IMR-90 (cell line): ENCODE results near the gene CERK. TPM values are rescaled to one million over a fixed set of nuclear protein-coding genes. Genes with fewer than 3 reads are reported as not detected.

Source experiments
- ATAC-seq: fragments of 200-7000 bp; cut with Tn5 transposase; 2 replicates; pipeline ENCODE4 v1.9.1; 2020; ENCODE audit warnings: low read depth, mild to moderate bottlenecking, moderate library complexity
- BruUV-seq: library from RNA; stranded (reverse); fragments of 400-500 nt; replicated peaks from 2 replicates; lab custom pipeline; 2021; lab: Mats Ljungman, UMichigan
- CTCF ChIA-PET: fragments of 300-600 bp; formaldehyde crosslinking; extraction: SDS; loops from one replicate; lab custom pipeline; 2021; ENCODE audit warnings: antibody characterized with exemption; lab: Yijun Ruan, JAX
- POLR2A ChIA-PET: fragments of 300-600 bp; sonication (Branson Sonifier 250); formaldehyde crosslinking; loops from one replicate; lab custom pipeline; 2022; ENCODE audit warnings: antibody characterized with exemption; ENCODE audit not compliant: unreplicated experiment; lab: Charles Lee
- DNase-seq: peaks from one replicate; pipeline ENCODE4 v3.0.0; 2013
- H2AFZ ChIP-seq: replicated peaks from 2 replicates; pipeline ENCODE3; 2013; ENCODE audit warnings: low read length, mild to moderate bottlenecking; ENCODE audit not compliant: poor library complexity
- H2AK5ac ChIP-seq: 2 replicates; pipeline ENCODE4 v1.6.1; 2013; ENCODE audit warnings: low read depth, low read length, inconsistent platforms
- H2AK9ac ChIP-seq: replicated peaks from 2 replicates; pipeline ENCODE3; 2013; ENCODE audit warnings: mild to moderate bottlenecking, low read depth, low read length, moderate library complexity; ENCODE audit not compliant: poor library complexity
- H2BK120ac ChIP-seq: 2 replicates; pipeline ENCODE4 v1.6.1; 2013; ENCODE audit warnings: low read depth, low read length, inconsistent platforms
- H2BK15ac ChIP-seq: 3 replicates; pipeline ENCODE4 v1.6.1; 2013; ENCODE audit warnings: low read depth, low read length, inconsistent platforms
- H2BK20ac ChIP-seq: 2 replicates; pipeline ENCODE4 v1.6.1; 2013; ENCODE audit warnings: low read depth, mild to moderate bottlenecking, inconsistent platforms, low read length, moderate library complexity
- H2BK5ac ChIP-seq: 2 replicates; pipeline ENCODE4 v1.6.1; 2013; ENCODE audit warnings: mild to moderate bottlenecking, low read depth, low read length, inconsistent platforms; ENCODE audit not compliant: poor library complexity, severe bottlenecking
- H3K14ac ChIP-seq: replicated peaks from 2 replicates; pipeline ENCODE4 v1.6.1; 2013; ENCODE audit warnings: low read depth, low read length, inconsistent platforms
- H3K18ac ChIP-seq: 2 replicates; pipeline ENCODE4 v1.6.1; 2013; ENCODE audit warnings: low read depth, low read length, control low read depth
- H3K23ac ChIP-seq: 2 replicates; pipeline ENCODE4 v1.6.1; 2013; ENCODE audit warnings: low read depth, low read length, inconsistent platforms
- H3K27ac ChIP-seq: 2 replicates; pipeline ENCODE4 v1.5.1; 2013; ENCODE audit warnings: mild to moderate bottlenecking, control low read depth, low read length; ENCODE audit not compliant: insufficient read depth
- H3K27me3 ChIP-seq: 2 replicates; pipeline ENCODE4 v1.6.1; 2013; ENCODE audit warnings: low read length; ENCODE audit not compliant: control insufficient read depth, insufficient read depth
- H3K36me3 ChIP-seq: 2 replicates; pipeline ENCODE4 v1.6.1; 2013; ENCODE audit warnings: low read length, mixed read lengths; ENCODE audit not compliant: control insufficient read depth, insufficient read depth
- H3K4ac ChIP-seq: 2 replicates; pipeline ENCODE4 v1.6.1; 2013; ENCODE audit warnings: low read depth, low read length, inconsistent platforms
- H3K4me1 ChIP-seq: 2 replicates; pipeline ENCODE4 v1.6.1; 2013; ENCODE audit warnings: low read length, mixed read lengths; ENCODE audit not compliant: control insufficient read depth, insufficient read depth
- H3K4me2 ChIP-seq: 2 replicates; pipeline ENCODE4 v1.6.1; 2013; ENCODE audit warnings: low read depth, mild to moderate bottlenecking, control low read depth, low read length, moderate library complexity
- H3K4me3 ChIP-seq: 2 replicates; pipeline ENCODE4 v1.5.1; 2013; ENCODE audit warnings: low read depth, mild to moderate bottlenecking, control low read depth, low read length, moderate library complexity; ENCODE audit not compliant: insufficient read depth
- H3K56ac ChIP-seq: 2 replicates; pipeline ENCODE4 v1.6.1; 2013; ENCODE audit warnings: low read length, inconsistent platforms; ENCODE audit not compliant: insufficient read depth; ENCODE audit errors: extremely low read depth
- H3K79me1 ChIP-seq, 2 experiments: 2 replicates each; pipeline ENCODE4 v1.6.1; 2013; ENCODE audit warnings: low read length in 2 of 2, inconsistent platforms in 1 of 2, low read depth in 1 of 2
- H3K9ac ChIP-seq: 2 replicates; pipeline ENCODE4 v1.6.1; 2013; ENCODE audit warnings: low read depth, low read length, control low read depth
- H3K9me1 ChIP-seq: 2 replicates; pipeline ENCODE4 v1.6.1; 2013; ENCODE audit warnings: low read length, inconsistent platforms; ENCODE audit not compliant: insufficient read depth
- H3K9me3 ChIP-seq: 2 replicates; pipeline ENCODE4 v1.6.1; 2013; ENCODE audit warnings: low read length; ENCODE audit not compliant: control insufficient read depth, insufficient read depth
- H4K20me1 ChIP-seq: 2 replicates; pipeline ENCODE4 v1.6.1; 2013; ENCODE audit warnings: low read length, inconsistent platforms; ENCODE audit not compliant: insufficient read depth
- H4K5ac ChIP-seq: 2 replicates; pipeline ENCODE4 v1.6.1; 2013; ENCODE audit warnings: mild to moderate bottlenecking, low read depth, low read length, control low read depth
- H4K8ac ChIP-seq, 2 experiments: 2 replicates each; pipeline ENCODE4 v1.6.1; 2013; ENCODE audit warnings: low read depth in 2 of 2, low read length in 2 of 2, control low read depth in 1 of 2, inconsistent platforms in 1 of 2
- H4K91ac ChIP-seq: 2 replicates; pipeline ENCODE4 v1.6.1; 2013; ENCODE audit warnings: low read depth, low read length, inconsistent platforms; ENCODE audit not compliant: insufficient read depth
- CEBPB ChIP-seq: IDR thresholded peaks from 2 replicates; pipeline ENCODE4 v1.6.1; 2012; ENCODE audit warnings: low read depth, low read length, improper control_type of control experiment
- CHD1 ChIP-seq: IDR thresholded peaks from 2 replicates; pipeline ENCODE4 v1.6.1; 2012; ENCODE audit warnings: low read depth, low read length, improper control_type of control experiment
- MAZ ChIP-seq: IDR thresholded peaks from 2 replicates; pipeline ENCODE4 v1.6.1; 2012; ENCODE audit warnings: low read depth, mild to moderate bottlenecking, low read length, improper control_type of control experiment, moderate library complexity, borderline replicate concordance
- MXI1 ChIP-seq: IDR thresholded peaks from 2 replicates; pipeline ENCODE4 v1.6.1; 2012; ENCODE audit warnings: low read depth, mild to moderate bottlenecking, low read length, moderate library complexity, borderline replicate concordance
- NFE2L2 ChIP-seq: fragments of 150-350 bp; IDR thresholded peaks from 2 replicates; pipeline ENCODE4 v1.6.1; 2016; ENCODE audit warnings: low read depth, mild to moderate bottlenecking, low read length
- POLR2A ChIP-seq: IDR thresholded peaks from 2 replicates; pipeline ENCODE4 v1.6.1; 2012; ENCODE audit warnings: mild to moderate bottlenecking, low read depth, low read length
- RCOR1 ChIP-seq: IDR thresholded peaks from 2 replicates; pipeline ENCODE4 v1.6.1; 2012; ENCODE audit warnings: mild to moderate bottlenecking, low read length, improper control_type of control experiment; ENCODE audit not compliant: insufficient replicate concordance
- RFX5 ChIP-seq: IDR thresholded peaks from 2 replicates; pipeline ENCODE4 v1.8.0; 2012; ENCODE audit warnings: low read depth, mild to moderate bottlenecking, low read length, moderate library complexity
- WGBS, 2 experiments: methylation state at CpG; one replicate each; pipeline versions ENCODE4 v1.1.5 to v1.1.7; 2013; ENCODE audit warnings: missing lambda C conversion rate in 2 of 2; ENCODE audit not compliant: insufficient read length in 1 of 2; ENCODE audit errors: extremely low coverage in 2 of 2; 5-methylcytosine and 5-hydroxymethylcytosine counted together
- dilution Hi-C: fragments of 300-500 bp; cut with HindIII; formaldehyde crosslinking; loops from one replicate; pipeline ENCODE4 v1.14.3; 2018; ENCODE audit warnings: low sequenced_read_pairs; ENCODE audit not compliant: unreplicated experiment
- in situ Hi-C: fragments of 300-500 bp; cut with MboI; formaldehyde crosslinking; loops from 3 replicates; pipeline ENCODE4 v1.14.3; 2019; ENCODE audit warnings: low sequenced_read_pairs, inconsistent platforms, mixed read lengths
- intact Hi-C: fragments of 100-400 bp; cut with micrococcal nuclease; formaldehyde crosslinking; loops from 2 replicates; pipeline ENCODE4 v1.10.0; 2022
- polyA plus RNA-seq, 3 experiments: library from polyadenylated mRNA; depleted of rRNA; stranded (reverse); fragments of >200 nt; gene quantifications; 2 replicates each; pipeline ENCODE4 v1.2.3, GENCODE V29; 2012; ENCODE audit warnings: low replicate concordance in 1 of 3
- total RNA-seq: library from RNA; depleted of rRNA; stranded (reverse); fragments of >200 nt; gene quantifications from 2 replicates; pipeline ENCODE4 v1.2.3, GENCODE V29; 2012
- TF ChIP-seq, protein P1 (sequence below): conservative IDR thresholded peaks from 2 replicates; pipeline ENCODE4 v1.5.1; 2012; ENCODE audit warnings: mild to moderate bottlenecking, low read depth, low read length, improper control_type of control experiment

The CERK gene
- total and polyA plus RNA-seq, 2 of the 4 experiments (the other 2 are of a cell fraction), result 25.3 to 38.7 TPM

DNA sequence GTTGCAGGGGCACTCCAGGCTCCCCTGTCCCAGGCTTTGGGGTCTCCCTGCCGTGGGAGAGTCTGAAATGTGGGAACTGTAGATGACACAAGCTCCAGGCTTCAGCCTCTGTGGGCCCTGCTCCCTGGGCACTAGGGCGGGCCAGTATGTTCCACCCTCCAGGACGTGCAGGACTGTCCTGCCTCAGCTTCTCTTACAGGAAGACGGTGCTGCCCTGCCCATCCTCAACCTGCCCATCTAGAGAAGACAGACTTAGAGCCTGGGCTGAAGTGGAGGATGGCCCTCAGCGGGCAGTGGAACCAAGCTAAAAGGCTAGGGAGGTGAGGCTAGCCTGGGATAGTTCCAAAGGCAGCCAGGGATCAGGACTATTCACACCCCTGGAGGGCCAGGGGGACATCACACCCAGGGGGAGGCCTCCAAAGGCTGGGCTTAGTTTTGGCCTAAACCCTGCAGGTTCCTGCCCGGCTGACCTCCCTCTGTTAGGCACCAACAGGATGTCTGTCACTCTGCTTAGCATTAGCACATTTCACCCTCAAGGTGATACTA, 4.0 kb upstream of the CERK start:
- Histone ChIP-seq H2AK9ac (peak overlapping the region; percentile 70), H3K27me3 (no peaks in the 10 kb centered on the region), H2BK5ac (no peak overlapping the region), H3K9me3 (no peaks in the 10 kb centered on the region), H2BK120ac (no peak overlapping the region), H2BK15ac (no peak overlapping the region), H3K4ac (no peak overlapping the region), H4K20me1 (peaks cover 3% of the 10 kb centered on the region; the same call in 1 of the 2 replicates), H2AFZ (peak overlapping the region; percentile 39), H3K4me3 (no peak overlapping the region), H3K36me3 (no peaks in the 10 kb centered on the region), H3K4me2 (no peak overlapping the region), H4K5ac (no peak overlapping the region), H2AK5ac (peak overlapping the region; percentile 59; the same call in 1 of the 2 replicates), H3K23ac (no peak overlapping the region), H3K56ac (no peak overlapping the region), H3K4me1 (peaks cover 9% of the 10 kb centered on the region), H3K14ac (no peak overlapping the region), H4K8ac (no peak overlapping the region), H3K27ac (no peak overlapping the region), H3K9me1 (0 out of 2 replicates have a peak, but pooled peaks cover 4% of the 10 kb centered on the region), H3K9ac (no peak overlapping the region), H3K79me1 (peaks cover 0 to 23% of the 10 kb centered on the region in 2 experiments; a peak in 1 of 4 replicates), H4K91ac (no peak overlapping the region), H3K18ac (no peak overlapping the region), H2BK20ac (no peak overlapping the region)
- ChIA-PET POLR2A (interaction anchor here (1.2 kb wide), 1 partner anchor 20 kb away, joined by 3 read pairs; the partner anchor contains the start of gene TBC1D22A), CTCF (interaction anchor here (0.9 kb wide), 1 partner anchor 61 kb away, joined by 3 read pairs; no protein-coding TSS in a partner anchor)
- no CpG with 5 or more reads among the region's 6 CpGs for WGBS, 2 experiments
- no TSS peak for BruUV-seq
- DNase-seq (no peak), ATAC-seq (no peak)
- intact Hi-C loops, result no loop called here
- dilution Hi-C loops, result no loop called here
- in situ Hi-C loops, result no loop called here
- TF ChIP-seq CEBPB (no peak), NFE2L2 (no peak), RFX5 (no peak), CHD1 (no peak), RCOR1 (no peak), POLR2A (no peak), MAZ (no peak), MXI1 (no peak)
- TF ChIP-seq, protein P1, sequence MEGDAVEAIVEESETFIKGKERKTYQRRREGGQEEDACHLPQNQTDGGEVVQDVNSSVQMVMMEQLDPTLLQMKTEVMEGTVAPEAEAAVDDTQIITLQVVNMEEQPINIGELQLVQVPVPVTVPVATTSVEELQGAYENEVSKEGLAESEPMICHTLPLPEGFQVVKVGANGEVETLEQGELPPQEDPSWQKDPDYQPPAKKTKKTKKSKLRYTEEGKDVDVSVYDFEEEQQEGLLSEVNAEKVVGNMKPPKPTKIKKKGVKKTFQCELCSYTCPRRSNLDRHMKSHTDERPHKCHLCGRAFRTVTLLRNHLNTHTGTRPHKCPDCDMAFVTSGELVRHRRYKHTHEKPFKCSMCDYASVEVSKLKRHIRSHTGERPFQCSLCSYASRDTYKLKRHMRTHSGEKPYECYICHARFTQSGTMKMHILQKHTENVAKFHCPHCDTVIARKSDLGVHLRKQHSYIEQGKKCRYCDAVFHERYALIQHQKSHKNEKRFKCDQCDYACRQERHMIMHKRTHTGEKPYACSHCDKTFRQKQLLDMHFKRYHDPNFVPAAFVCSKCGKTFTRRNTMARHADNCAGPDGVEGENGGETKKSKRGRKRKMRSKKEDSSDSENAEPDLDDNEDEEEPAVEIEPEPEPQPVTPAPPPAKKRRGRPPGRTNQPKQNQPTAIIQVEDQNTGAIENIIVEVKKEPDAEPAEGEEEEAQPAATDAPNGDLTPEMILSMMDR, result no peak
